ENCODE data around the gene LZTR1.

DNA sequence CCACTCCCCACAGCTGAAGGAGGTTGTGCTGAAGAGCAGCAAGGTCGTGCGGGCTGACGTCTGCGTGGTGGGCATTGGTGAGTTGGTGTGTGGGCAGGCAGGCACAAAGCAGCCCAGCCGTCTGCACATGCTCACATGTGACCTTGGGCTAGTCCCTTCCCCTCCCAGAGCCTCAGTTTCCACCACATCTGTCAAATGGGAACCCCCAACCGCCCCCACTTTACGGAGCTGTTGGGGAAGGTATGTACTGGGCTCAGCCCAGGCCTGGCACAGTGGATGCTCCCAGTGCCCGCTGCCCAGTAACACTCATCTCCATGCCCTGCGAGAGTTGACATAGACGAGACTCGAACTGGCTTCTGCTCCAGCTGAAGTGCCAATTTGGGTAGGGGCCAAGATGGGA, 5.1 kb upstream of the LZTR1 start:
- TF ChIP-seq, protein P1, sequence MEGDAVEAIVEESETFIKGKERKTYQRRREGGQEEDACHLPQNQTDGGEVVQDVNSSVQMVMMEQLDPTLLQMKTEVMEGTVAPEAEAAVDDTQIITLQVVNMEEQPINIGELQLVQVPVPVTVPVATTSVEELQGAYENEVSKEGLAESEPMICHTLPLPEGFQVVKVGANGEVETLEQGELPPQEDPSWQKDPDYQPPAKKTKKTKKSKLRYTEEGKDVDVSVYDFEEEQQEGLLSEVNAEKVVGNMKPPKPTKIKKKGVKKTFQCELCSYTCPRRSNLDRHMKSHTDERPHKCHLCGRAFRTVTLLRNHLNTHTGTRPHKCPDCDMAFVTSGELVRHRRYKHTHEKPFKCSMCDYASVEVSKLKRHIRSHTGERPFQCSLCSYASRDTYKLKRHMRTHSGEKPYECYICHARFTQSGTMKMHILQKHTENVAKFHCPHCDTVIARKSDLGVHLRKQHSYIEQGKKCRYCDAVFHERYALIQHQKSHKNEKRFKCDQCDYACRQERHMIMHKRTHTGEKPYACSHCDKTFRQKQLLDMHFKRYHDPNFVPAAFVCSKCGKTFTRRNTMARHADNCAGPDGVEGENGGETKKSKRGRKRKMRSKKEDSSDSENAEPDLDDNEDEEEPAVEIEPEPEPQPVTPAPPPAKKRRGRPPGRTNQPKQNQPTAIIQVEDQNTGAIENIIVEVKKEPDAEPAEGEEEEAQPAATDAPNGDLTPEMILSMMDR (conservative IDR thresholded peaks at IDR 0.05; ENCODE audit: low read depth in 2 of 2) = no peak
- TF ChIP-seq, protein P2, sequence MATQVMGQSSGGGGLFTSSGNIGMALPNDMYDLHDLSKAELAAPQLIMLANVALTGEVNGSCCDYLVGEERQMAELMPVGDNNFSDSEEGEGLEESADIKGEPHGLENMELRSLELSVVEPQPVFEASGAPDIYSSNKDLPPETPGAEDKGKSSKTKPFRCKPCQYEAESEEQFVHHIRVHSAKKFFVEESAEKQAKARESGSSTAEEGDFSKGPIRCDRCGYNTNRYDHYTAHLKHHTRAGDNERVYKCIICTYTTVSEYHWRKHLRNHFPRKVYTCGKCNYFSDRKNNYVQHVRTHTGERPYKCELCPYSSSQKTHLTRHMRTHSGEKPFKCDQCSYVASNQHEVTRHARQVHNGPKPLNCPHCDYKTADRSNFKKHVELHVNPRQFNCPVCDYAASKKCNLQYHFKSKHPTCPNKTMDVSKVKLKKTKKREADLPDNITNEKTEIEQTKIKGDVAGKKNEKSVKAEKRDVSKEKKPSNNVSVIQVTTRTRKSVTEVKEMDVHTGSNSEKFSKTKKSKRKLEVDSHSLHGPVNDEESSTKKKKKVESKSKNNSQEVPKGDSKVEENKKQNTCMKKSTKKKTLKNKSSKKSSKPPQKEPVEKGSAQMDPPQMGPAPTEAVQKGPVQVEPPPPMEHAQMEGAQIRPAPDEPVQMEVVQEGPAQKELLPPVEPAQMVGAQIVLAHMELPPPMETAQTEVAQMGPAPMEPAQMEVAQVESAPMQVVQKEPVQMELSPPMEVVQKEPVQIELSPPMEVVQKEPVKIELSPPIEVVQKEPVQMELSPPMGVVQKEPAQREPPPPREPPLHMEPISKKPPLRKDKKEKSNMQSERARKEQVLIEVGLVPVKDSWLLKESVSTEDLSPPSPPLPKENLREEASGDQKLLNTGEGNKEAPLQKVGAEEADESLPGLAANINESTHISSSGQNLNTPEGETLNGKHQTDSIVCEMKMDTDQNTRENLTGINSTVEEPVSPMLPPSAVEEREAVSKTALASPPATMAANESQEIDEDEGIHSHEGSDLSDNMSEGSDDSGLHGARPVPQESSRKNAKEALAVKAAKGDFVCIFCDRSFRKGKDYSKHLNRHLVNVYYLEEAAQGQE (IDR thresholded peaks at IDR 0.05; ENCODE audit: unreplicated experiment) = no peak
- TF ChIP-seq EZH2 (IDR thresholded peaks at IDR 0.05; ENCODE audit: low read depth, unreplicated experiment) = no peak
- TF ChIP-seq, protein P3, sequence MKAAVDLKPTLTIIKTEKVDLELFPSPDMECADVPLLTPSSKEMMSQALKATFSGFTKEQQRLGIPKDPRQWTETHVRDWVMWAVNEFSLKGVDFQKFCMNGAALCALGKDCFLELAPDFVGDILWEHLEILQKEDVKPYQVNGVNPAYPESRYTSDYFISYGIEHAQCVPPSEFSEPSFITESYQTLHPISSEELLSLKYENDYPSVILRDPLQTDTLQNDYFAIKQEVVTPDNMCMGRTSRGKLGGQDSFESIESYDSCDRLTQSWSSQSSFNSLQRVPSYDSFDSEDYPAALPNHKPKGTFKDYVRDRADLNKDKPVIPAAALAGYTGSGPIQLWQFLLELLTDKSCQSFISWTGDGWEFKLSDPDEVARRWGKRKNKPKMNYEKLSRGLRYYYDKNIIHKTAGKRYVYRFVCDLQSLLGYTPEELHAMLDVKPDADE (IDR thresholded peaks at IDR 0.05) = no peak
- no peak for TF ChIP-seq POLR2AphosphoS5 (IDR thresholded peaks at IDR 0.05; ENCODE audit: low read depth)
- TF ChIP-seq STAT1 (IDR thresholded peaks at IDR 0.05; ENCODE audit: unreplicated experiment) = no peak
- no peak for TF ChIP-seq EZH2phosphoT487 (IDR thresholded peaks at IDR 0.05; ENCODE audit: unreplicated experiment)
- TF ChIP-seq ZNF462 (CRISPR knock-in tag; IDR thresholded peaks at IDR 0.05) = no peak
- TF ChIP-seq CREB1 (CRISPR knock-in tag; IDR thresholded peaks at IDR 0.05; ENCODE audit: low read depth) = no peak
- no peak for TF ChIP-seq JUNB (IDR thresholded peaks at IDR 0.05; ENCODE audit: unreplicated experiment)
- no peak for TF ChIP-seq ZNF331 (CRISPR knock-in tag; IDR thresholded peaks at IDR 0.05; ENCODE audit: low read depth)
- no peak for TF ChIP-seq NANOG (IDR thresholded peaks at IDR 0.05; ENCODE audit: borderline replicate concordance)
- no peak for TF ChIP-seq ZNF114 (CRISPR knock-in tag; IDR thresholded peaks at IDR 0.05)
